ENCODE measurements around the gene DNM3. TPM values are rescaled to one million over a fixed set of nuclear protein-coding genes. Genes with fewer than 3 reads are reported as not detected.

The DNM3 gene
- total and polyA plus RNA-seq, 2 experiments from 2014 or later = 5.2 to 12.2 TPM

- TF ChIP-seq ZNF462 (CRISPR knock-in tag; IDR thresholded peaks at IDR 0.05) = no peak
- no peak for TF ChIP-seq CREB1 (CRISPR knock-in tag; IDR thresholded peaks at IDR 0.05; ENCODE audit: low read depth)
- TF ChIP-seq POLR2AphosphoS5 (IDR thresholded peaks at IDR 0.05; ENCODE audit: low read depth) = no peak
- TF ChIP-seq ETS1 (IDR thresholded peaks at IDR 0.05) = no peak
- no peak for TF ChIP-seq ZNF114 (CRISPR knock-in tag; IDR thresholded peaks at IDR 0.05)
These were observed 490.9 kb downstream of the DNM3 start (continued) for GRCh38 chr1:172332230-172332629.

- ATAC-seq (no peak), DNase-seq (ENCODE audit: low spot score) (no peak)
- Histone ChIP-seq H3K4me3 (no peak overlapping the region), H3K4me2 (no peak overlapping the region), H4K20me1 (replicated peaks; ENCODE audit: insufficient read depth) (no peaks in the 10 kb centered on the region), H3K4me1 (ENCODE audit: insufficient read depth) (no peaks in the 10 kb centered on the region), H3K36me3 (ENCODE audit: insufficient read depth) (no peaks in the 10 kb centered on the region), H3K9me2 (ENCODE audit: insufficient read depth) (0 out of 2 replicates have a peak, but pooled peaks cover 1% of the 10 kb centered on the region), H3K27me3 (ENCODE audit: insufficient read depth) (no peaks in the 10 kb centered on the region), H3K79me2 (replicated peaks; ENCODE audit: insufficient read depth) (no peaks in the 10 kb centered on the region), H3F3A (replicated peaks; ENCODE audit: low read depth) (no peaks in the 10 kb centered on the region), H2AFZ (no peak overlapping the region), H3K27ac (ENCODE audit: low read depth) (no peak overlapping the region)
- Mint-ChIP-seq H3K27ac (no peak overlapping the region), H3K4me3 (no peak overlapping the region), H3K9me3 (no peaks in the 10 kb centered on the region), H3K36me3 (ENCODE audit: low read depth) (no peaks in the 10 kb centered on the region), H3K4me1 (no peaks in the 10 kb centered on the region), H3K27me3 (ENCODE audit: insufficient read depth, low read depth, poor library complexity) (no peaks in the 10 kb centered on the region)
- TF ChIP-seq EZH2phosphoT487 (IDR thresholded peaks at IDR 0.05; ENCODE audit: unreplicated experiment) = no peak
- TF ChIP-seq ZNF331 (CRISPR knock-in tag; IDR thresholded peaks at IDR 0.05; ENCODE audit: low read depth) = no peak
- no peak for TF ChIP-seq ZNF462 (CRISPR knock-in tag; IDR thresholded peaks at IDR 0.05)
- no peak for TF ChIP-seq STAT1 (IDR thresholded peaks at IDR 0.05; ENCODE audit: unreplicated experiment)
These were observed 494.1 kb downstream of the DNM3 start for GRCh38 chr1:172335377-172335776.
